NCI-H1092 treated with DMSO at 0.1 percent for 48 hours (cell line): ENCODE data around the gene PAX4.

Experiments used
- DNase-seq: peaks from one replicate; lab custom pipeline; 2025; lab: John Stamatoyannopoulos, UW

The PAX4 gene, protein sequence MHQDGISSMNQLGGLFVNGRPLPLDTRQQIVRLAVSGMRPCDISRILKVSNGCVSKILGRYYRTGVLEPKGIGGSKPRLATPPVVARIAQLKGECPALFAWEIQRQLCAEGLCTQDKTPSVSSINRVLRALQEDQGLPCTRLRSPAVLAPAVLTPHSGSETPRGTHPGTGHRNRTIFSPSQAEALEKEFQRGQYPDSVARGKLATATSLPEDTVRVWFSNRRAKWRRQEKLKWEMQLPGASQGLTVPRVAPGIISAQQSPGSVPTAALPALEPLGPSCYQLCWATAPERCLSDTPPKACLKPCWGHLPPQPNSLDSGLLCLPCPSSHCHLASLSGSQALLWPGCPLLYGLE

DNA sequence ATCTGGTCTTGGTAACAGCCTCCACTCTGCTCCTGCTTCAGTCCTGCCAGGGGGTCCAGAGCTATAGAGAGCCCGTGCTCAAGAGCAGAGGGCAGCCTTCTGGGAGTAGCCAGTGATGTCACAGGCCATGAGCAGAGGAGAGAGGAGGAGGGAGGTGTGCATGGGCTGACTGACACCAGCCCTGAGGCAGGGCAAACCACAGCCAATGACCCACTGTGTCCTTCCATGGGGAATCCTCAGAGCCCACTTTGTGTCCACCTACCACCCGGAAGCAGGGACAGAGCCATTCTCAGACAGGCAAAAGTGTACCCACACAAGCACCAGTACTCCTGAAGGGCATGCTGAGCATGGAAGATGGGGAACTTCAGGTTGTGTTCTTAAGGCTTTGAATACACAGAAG, at the start of gene PAX4:
Gene PAX4, minus strand, starts transcription at position 101 of the 400 bp plus-strand sequence. CDS start 2,214 bp downstream, outside the sequence.
- no peak for DNase-seq

DNA sequence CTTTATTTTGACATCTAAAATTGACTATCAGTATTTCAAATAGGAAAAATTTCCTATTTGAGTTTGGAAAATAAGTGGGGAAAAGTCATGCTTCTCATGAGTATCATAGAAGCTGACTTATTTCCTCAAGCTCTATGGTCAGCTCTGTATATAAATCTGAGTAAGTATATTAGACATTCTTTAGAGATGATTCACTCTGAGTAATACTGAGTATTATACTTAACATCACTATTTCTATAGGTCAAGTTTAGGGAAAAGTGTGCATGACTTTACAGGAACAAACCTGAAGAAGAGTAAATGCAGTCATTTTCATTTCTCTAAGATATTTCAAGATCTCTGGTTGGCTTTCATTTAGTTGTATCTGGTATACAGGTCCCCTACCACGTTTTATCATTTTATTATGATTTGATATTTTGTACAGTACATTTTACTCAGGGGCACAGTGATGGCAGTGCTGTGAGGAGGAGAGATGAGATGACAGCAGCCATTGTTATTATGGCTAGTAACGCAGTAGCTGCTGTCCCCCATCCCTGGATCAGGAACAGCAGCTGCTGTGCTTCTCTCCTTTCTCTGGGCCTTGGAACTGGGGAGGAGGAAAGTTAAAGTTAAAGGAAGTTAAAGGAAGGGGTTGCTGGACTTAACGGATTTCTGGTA, 49.2 kb upstream of the PAX4 start:
- no peak for DNase-seq

DNA sequence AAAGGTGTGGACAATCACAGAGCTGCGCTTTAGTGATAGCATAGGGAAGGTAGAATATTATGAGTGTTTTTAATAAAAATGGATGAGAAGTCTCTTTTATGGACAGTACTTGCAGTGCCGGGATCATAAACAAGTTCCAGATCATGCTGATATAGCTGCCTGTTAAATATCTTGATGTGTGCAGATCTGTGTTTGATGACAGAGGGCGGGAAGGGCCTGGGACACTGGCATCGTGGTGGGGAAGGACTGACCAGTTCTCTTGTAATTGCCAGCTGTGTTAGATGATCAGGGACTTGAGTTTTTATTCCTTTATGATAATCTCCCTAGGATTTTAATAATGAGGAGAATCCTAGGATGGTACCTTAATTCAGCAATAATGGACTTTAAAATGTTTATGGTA, 48.7 kb upstream of the PAX4 start:
- no peak for DNase-seq

DNA sequence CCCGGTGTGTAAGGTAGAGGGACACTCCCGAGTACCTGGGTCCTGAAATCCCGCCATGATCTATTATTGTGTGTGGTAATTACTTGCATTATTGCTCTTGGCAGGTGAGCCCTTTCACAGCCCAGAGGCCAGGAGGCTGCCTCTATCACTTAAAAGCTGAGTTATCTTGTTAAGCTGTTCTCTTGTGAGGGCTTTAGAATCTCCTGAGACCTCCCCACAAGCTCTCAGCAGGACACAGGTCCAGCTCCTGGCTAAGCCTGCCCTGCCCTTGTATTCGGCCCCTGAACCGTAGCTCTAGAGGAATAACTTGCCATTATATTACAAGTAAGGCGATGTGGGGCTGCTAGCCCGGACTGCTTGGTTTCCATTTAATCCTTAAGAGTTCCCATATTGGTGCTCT, 48.0 kb upstream of the PAX4 start:
- DNase-seq = no peak

DNA sequence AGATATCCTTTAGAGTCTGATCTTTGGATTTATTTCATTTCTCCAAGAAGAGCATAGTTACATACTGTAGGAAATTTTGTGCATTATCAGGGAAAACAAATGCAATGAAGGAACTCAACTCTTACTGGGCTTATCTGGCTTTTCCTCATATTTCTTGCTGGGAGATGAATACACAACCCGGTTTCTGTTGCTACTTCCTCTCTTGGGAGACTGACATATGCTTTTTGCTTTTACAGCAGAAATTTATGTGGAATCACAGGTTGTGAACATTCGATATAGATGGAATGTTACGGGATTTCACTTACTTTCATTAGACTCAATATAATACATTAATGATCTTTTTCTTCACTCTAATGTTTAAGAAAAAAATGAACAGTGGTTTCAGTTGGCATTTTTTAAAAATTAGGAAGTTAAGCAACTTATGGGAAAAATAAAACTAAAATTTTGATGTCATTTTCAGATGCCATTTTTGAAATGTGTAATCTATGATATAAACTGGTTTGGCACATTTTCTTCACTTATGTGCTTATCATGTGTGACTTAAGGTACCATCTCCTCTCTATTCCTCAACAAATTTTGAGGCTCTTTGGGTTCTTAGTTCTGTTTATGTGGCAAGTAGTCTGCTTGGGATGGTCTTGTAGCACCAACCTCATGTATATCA, 41.2 kb upstream of the PAX4 start:
- DNase-seq = no peak

DNA sequence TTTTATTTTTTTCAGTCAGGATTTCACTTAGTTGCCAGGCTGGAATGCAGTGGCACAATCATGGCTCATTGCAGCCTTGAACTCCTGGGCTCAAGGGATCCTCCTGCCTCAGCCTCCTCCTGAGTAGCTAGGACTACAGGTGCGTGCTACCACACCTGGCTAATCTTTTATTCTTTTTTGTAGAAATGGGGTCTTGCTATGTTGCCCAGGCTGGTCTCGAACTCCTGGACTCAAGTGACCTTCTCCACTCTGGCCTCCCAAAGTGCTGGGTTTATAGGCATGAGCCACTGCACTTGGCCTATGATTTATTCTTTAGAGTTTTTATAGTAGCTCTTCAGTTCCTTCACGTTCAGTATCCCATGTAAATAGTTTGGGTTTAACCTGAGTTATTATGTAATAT, 39.6 kb upstream of the PAX4 start:
- DNase-seq = no peak

DNA sequence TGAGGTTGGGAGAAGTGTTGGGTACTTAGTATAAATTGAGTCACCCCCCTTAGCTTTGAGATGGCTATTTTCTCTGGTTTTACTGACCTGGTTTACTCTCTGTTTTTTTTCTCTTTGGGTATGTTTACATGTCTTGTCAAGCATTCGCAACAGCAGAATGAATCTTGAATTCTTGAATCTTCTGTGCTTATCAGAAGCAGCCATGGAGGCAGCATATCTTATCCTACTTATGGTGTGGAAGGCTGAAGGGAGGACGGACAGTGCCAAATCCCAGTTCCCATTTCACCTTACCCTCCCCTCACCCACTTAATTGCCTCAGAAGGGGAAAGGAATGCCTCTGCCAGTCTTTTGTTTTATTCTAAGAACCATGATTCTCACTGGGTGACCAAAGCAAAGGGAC, 37.8 kb upstream of the PAX4 start:
- no peak for DNase-seq

DNA sequence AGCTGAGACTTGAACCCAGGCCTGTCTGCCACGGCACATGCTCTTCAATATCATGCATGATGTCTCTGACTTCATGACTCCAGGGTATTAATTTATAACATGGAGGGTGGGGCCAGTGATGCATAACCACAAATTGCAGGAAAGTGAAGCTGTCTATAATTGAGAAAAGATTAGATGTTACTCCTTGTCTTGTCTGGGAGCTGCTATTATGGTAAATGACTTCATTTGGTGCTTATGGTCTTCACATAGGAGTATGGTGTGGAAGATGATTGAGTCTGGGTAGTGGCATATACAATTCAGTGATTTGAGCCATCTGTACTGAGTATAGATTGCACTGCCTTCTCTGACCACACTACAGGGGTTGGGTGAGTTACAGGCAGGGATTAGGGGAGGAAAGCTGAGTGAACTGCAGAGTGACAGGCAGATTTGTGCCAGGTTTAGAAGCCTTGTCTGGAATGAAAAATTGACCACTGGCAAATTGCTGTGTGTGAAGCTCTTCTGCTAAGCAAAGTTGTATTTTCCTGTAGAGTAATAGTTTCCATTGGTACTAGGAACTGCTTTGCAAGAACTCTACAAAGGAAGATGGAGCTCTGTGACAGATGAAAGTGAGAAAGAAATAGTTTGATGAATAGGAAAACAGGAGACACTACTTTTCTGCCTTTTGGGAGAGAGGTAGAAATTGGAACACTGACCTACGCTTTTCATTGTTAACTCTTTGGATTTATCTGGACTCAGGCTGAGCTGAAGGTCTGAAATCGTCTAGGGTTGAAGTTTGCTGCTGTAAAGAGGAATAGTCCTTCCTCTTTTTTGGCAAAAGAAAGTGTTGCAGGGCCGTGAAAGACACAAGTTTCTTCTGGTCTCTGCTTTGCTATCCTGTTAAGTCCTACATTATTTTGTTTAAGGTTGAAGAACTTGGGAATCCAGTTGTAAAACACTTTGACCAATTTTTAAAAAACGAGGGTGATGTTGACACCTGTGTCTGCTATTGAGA, 36.8 kb upstream of the PAX4 start:
- DNase-seq = no peak

DNA sequence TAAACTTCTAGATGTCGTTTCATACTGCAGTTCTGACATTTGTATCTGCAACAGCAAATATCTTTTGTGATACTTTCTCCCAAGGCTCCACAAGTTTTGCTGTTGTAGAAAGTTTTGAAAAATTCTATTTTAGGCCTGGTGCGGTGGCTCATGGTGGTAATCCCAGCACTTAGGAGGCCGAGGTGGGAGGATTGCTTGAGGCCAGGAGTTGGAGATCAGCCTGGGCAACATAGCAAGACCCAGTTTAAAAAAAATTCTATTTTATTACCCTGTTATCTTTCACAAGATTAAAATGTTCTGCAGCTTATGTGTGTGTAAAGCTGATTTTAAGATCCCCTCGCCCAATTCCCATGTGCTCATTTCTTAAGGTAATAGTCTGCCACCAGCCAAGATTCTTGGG, 35.5 kb upstream of the PAX4 start:
- no peak for DNase-seq

DNA sequence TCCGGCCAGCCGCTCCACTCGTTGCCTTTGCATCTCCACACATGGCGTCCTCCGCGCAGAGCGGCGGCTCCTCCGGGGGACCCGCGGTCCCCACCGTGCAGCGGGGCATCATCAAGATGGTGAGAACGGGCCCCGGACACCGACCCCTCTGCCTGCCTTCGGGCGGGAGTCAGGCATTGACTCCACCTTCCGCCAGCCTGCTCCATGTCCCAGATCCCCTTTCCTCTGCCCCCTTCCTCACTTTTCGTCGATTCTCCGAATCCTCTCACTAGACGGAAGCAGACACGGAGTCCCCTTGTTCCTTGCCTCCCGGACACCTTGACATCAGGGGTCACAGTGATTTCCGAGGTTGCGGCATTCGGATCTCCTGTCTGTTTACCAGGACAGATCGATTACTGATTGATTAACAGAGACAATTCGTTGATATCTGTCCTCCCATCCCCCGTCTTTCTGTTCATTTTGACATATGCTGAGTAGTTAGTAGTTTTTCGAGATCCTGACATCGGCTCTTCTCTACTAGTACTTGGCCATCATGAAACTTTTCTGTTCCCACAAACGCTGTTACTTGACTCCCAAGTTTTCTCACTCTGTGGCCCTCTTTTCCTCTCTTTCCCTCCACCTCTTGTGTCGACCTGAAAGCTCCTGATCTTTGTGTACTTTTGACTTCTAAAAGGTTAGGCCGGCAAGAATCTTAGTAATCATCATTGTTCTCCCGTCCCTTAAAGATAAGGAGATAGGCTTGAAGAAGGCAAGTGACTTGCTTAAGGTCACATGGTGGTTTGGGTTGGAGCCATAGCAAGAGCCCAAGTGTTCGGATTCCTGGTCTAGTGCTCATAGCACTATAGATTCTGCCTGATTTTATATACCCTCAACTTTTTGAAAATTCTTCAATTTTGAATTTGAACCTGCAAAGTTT, 34.6 kb upstream of the PAX4 start:
- no peak for DNase-seq

DNA sequence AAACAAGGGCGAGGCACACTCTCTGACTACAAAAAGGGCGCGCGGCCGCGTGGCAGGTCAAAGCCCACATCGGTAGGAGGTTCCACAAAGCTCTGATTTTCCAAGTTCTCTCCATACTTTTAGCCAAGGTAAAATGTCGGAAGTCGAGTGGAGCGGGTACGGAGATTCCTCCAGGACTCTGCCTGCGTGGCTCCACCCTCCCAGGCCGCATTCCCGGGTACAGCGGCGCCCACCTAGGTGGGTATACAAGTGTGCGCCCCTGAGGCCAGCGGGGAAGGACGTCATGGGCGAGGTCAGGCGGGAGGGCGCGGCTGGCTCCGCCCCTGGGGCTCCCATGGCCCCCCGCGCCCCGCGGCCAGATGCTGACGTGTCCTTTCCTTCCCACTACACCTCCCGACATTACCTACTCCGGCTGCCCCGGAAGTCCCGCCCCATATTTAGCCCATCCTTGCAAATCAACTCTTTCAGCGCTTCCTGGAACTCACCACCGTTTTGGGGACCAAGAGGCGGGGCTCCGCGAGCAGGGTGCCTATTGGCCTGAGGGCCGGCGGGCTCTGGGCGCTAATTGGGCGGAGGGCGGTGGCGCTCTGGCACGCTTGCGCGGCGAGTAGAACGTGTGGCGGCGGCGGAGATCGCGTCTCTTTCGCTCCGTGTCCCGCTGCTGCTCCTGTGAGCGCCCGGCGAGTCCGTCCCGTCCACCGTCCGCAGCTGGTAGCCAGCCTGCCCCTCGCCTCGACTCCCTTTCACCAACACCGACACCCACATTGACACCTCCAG, 33.8 kb upstream of the PAX4 start, which contains the start of gene SND1:
Gene SND1, plus strand, starts transcription at position 639 of the 777 bp plus-strand sequence. CDS start 180 bp downstream, outside the sequence.
- peak; percentile 100 for DNase-seq

DNA sequence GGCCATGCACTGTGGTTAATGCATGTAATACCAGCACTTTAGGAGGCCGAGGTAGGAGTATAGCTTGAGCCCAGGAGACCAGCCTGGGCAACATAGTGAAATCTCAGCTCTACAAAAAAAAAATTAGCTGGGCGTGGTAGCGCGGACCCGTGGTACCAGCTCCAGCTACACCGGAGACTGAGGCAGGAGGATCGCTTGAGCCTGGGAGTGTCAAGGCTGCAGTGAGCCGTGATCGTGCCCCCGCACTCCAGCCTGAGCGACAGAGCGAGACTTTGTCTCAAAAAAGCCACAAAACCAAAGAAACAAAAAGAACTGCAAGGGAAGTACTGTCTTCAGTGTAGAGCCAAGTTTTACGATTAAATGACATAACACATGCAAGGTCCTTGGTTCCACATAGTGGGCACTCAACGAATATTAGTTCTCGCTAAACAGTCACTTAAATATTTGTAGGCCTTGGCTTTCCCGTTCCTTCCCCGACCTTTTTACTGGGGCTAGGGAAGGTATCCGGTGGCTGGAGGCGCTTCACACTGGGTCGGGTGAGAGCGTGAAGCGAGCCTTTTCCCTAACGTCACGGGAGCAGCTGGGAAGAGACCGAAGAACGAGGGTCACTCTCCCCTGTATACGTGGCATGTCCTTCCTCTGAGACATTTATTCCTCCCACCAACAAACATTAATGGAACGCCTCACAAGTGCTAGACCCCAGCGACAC, 33.1 kb upstream of the PAX4 start:
- peak; percentile 88 for DNase-seq

DNA sequence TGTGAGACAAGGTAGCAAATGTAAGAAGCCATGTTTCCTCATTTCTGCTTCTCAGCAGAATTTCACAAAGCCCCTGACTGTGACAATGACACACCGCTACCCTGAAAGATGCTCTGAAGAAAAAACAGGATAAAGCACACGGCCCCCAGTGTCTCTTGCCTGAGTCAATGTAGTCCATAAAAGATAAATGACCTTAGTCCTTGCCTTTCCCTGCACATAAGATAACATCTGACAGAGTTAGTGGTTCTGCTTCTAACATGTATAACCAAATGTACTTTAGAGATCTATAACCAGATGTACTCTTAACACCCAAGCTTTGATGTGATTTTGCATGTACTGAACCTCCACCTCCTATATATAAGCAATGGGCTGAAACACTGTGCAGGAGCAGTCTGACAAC, 31.0 kb upstream of the PAX4 start:
- DNase-seq = no peak

DNA sequence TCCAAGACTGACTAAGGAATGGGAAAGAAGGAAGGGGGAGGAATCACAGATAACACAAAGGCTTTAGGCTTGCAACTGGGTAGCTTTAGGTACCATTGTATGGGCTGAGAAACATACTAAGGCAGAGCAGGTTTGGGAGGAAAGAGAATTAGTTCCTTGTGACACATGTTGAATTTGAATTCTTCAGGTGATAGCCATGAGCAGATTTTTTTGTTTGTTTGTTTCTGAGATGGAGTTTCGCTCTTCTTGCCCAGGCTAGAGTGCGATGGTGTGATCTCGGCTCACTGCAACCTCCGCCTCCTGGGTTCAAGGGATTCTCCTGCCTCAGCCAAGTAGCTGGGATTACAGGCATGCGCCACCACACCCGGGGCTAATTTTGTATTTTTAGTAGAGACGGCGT, 29.7 kb upstream of the PAX4 start:
- DNase-seq = no peak

DNA sequence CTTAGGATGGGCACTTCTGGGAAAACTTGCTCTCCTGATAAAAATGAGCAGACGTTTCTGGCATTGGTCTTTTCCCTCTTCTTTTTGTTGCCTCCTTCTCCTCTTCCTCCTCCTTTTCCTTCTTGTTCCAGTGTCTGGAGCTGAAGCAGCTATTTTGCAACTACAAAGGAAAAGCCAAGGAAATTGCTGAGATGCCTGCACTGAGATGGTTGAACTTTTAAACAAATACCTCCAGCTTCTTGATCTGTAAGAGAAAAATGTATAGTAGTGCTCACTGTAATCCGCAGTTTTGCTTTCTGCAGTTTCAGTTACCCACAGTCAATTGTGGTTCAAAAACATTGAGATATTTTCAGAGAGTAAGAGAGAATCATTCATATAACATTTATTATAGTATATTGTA, 26.5 kb upstream of the PAX4 start:
- no peak for DNase-seq

DNA sequence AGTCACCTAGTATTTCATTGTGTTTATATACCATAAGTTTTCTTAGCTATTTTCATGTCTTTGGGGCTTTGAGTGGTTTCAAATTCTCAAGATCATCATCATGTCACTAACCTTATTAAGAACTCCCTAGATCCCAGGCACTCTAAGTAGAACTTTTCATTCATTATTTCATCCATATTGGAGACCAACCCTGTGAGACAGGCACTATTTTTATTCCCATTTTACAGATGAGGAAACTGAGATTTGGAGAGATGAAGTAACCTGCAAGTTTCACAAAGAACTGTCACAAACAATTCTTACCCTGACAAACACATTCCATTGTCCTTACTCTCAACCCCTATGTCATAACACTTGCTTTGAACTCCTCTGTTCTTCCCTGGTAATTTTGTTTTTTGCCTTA, 20.3 kb upstream of the PAX4 start:
- no peak for DNase-seq

DNA sequence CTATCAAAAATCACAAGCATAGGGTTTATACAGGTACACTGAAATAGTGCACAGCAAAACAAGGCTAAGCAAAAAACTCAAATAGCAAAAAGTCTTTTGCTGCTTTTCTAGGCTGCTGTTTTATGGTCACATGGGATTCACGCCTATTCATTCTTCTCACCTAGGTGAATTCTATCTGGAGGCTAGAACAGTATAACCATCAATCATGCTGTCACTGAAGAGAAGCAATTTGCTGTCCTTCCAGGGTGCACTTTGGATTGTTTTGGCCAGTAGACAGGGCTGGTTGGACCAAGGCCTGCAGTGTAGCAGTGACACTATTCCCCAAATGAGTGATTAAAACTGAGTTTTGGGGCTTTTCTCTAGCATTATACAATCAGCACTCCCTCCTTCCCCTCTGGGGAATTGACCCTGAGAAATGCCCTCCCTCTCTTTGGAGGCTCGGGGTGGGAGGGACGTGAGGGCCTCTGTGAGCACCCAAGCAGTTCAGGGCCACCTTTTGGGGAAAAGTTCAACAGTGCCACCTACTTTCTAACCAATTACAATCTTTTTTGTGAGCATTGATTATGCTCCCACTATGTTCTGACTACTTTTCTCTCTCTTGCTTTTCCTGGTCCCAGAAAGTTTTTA, 17.8 kb upstream of the PAX4 start:
- no peak for DNase-seq

DNA sequence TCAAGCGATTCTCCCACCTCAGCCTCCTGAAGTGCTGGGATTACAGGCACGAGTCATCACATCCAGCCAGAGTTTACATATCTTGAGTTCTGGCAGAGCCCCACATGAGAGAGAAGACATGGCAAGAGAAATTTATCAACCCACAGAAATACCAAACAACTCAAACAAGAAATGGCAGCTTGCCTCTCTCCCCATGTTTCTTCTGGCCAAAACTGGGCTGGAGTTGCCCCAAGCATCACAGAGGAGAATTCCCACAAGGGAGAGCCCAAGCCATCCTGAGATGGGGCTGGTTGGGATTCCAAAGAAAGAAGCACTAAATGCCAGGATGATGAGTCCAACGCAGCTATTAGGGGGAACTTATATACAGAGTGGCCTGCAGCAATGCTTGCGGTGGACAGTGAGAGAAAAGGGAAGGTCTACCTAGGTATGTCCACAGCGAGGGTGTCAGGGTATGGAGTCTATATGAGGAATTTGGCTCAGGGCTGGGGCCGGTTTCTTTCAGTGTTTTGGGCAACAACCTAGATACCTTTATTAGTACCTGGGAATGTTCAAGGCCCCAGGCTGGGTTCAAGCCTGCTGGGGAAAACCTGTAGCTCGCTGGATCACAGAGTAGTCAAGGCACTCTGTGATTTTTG, 14.5 kb upstream of the PAX4 start:
- no peak for DNase-seq
